NCI-H345 treated with DMSO at 0.1 percent for 48 hours (cell line): ENCODE data around the gene TMEM131.

Experiments
- DNase-seq: peaks from one replicate; lab custom pipeline; 2025; ENCODE audit not compliant: unreplicated experiment; lab: John Stamatoyannopoulos, UW

Gene TMEM131

DNA sequence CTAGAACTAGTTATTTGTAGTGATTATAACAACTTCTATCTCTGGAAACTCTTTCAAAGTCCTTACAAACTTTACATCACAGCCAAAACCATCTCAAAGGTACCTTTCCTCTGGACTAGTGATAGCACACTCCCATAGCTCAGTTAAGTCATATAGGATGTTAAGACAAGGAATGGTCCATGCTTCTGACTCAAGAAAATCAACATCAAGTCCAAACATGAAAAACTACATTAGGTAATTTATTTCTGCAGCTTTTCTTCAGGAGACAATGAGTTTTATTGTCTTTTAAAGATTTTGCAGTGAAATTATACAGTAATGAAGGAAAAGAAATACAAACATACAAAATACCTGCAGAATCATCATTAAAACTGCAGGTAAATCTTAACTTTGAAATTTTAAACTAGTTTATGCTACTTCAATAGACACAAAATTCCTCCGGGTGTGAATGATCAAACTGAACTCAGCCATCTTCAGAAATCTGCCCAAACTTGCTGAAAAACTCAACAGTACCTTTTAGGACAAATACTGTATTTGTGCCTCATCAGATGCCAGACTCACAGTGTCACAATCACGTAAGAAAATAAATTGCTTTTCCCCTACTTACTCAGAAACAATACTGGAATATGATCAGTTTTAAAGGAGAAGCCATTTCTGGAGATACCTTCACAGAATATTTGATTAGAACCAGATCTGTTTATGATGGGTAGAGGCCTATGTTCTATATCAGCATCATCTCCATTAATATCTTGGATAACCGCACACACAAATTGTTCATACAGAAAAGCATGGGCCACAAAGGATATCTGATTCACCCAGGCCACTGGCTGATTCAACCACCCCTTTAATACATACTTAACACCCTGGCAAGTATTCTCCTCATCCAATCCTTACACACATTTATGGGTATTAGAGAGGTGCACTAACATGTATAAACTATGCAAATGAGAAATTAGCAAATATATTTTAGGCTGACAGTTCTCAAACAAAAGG is 2.6 kb downstream of the TMEM131 start:
- DNase-seq: no peak

DNA sequence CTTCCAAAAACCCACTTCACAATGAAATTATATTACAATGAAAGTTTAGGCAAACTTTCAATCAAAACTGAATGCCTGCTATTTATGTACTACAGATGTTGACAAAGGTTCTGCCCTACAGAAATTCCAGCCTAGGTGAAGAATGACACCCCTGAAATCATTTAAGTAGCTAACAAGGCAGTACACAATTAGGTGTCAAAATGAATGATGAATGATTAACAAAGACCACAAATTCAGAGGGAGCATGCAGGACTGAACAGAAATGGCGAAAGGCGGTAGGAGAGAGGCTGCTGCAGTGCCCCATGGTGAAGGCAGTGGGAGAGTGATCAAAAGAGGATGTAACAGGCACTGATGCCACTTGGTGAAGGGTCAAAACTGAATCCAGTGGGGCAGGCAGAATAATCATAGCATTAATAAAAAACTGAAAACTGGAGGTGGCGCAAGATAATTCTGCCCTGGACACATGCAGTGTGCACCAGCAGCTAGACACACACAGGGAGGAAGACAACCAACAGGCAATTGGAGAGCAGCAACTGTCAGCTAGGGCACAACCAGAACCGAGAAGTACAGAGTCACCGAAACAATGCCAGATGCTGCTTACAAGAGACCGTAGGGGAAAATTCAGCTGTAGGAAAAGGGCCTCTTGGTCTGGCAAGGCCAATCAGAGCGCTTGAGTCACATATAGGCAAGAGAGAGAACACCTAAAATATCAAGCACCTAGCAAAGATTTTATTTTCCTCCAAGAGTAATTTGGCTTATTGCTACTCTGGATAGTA is 4.5 kb downstream of the TMEM131 start:
- no peak for DNase-seq

DNA sequence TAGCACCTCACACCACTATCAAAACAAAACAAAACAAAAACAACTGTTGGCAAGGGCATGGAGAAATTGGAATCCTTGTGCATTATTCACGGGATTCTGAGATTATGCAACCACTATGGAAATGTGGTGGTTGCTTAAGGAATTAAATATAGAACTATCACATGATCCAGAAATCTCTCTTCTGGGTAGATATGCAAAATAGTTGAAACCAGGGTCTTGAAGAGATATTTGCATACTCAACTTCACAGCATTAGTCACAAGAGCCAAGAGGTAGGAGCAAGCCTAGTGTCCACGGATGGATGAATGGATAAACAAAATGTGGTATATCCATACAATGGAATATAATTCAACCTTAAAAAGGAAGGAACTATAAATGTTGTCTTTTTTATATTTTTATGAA is 7.0 kb downstream of the TMEM131 start:
- no peak for DNase-seq

GRCh38 chr2:97985998-97986397 is 9.8 kb downstream of the TMEM131 start:
- DNase-seq: no peak

GRCh38 chr2:97983698-97984097 is 12.1 kb downstream of the TMEM131 start:
- DNase-seq: no peak

GRCh38 chr2:97983134-97983533 is 12.6 kb downstream of the TMEM131 start:
- no peak for DNase-seq

- DNase-seq: no peak
Observed at GRCh38 chr2:97982621-97983020, 13.1 kb downstream of the TMEM131 start.

- no peak for DNase-seq
Observed at GRCh38 chr2:97981961-97982360, 13.8 kb downstream of the TMEM131 start.

DNA sequence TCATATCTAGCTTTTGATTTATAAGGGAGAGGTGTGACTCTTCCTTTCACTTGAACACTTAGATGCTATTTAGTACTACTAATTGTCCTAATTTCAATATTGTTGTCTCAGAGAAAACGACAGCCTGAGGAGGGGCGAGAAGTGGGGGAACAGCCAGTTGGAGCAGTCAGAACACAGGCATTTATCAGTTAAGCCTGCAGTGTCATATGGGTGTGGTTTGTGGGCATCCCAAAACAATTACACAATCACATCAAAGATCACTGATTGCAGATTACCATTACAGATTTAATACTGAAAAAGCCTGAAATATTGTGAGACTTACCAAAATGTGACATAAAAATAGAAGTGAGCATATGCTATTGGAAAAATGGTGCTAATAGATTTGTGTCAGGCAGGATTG is 15.8 kb downstream of the TMEM131 start:
- no peak for DNase-seq

GRCh38 chr2:97974471-97974870 is 21.3 kb downstream of the TMEM131 start:
- DNase-seq: no peak

DNA sequence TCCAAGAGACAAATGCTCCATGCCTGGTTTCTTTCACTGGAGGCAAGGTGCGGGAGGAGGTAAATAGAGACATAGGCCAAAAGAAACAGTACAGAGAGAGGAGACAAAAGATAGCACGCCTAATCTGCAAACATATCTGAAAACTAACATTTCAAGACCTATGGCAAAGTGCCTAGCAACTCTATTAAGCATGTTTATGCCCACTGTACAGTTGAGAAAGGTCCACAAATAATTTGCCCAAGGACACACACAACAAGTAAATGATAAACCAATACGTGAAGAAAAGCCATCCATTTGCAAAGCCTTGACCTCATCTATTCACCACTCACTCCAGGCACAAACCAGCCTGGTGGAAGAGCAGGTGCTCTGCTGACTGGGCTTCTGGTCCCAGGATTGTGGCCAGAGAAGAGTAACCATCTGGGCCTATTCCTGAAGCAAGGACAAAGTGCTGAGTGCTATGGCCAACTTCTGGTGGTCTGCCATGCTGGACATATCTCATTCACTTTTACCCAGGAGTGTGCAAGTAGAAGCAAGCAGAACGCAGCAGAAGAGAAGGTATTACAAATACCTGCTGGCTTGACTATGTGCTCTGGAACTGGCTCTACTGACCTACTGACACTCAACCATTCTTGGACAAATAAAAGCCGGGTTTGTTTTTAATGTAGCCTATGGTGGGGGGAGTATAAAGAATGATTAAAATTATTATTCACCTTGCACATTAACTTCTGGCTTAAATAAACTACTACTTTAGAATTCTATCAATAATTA is 25.3 kb downstream of the TMEM131 start:
- DNase-seq: no peak

DNA sequence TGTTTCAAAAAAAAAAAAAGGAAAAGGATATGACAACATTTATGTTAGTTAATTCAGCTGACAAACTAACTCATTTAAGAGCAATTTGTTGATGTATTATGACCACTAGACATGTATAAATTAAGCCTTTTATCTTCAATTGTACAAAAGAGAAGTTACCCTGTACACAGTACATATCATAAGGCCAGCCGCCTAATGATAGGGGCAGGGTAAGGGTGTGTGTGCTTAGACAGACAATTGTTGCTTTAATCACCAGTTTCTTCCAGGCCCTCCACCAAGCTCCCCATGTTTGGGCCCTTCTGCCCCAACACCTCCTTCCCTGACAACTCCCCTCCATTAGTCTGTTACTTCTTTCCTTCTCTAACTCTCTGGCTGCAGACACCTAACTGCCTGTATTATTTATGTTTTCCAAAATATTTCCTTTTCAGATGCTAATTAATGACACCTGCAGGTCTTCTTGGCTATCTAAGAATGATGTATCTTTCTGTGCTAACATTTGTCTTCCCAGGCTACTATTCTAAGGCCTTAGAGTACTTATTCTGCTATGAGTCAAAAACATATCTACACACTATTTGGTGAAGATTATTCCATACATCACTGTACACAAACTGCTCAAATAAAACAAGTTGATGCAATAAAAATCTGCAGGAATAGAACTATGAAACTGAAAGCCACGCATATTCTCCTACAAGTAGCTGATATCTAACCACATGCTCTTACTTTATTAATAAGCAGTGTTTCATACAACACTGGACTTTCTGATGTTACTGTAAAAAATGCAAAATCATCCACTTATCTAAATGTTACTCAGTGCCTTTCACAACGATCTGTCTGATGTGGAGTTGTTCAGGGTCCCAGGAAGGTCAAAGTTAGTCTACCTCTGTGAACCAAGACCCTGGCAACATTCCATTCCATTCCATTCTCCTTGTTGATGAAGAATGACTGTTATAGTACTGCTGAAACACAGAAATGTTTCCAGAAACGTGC is 26.4 kb downstream of the TMEM131 start:
- DNase-seq: no peak

- no peak for DNase-seq
Observed at GRCh38 chr2:97967931-97968627, 27.7 kb downstream of the TMEM131 start.

GRCh38 chr2:97967216-97967592 is 28.5 kb downstream of the TMEM131 start:
- no peak for DNase-seq

DNA sequence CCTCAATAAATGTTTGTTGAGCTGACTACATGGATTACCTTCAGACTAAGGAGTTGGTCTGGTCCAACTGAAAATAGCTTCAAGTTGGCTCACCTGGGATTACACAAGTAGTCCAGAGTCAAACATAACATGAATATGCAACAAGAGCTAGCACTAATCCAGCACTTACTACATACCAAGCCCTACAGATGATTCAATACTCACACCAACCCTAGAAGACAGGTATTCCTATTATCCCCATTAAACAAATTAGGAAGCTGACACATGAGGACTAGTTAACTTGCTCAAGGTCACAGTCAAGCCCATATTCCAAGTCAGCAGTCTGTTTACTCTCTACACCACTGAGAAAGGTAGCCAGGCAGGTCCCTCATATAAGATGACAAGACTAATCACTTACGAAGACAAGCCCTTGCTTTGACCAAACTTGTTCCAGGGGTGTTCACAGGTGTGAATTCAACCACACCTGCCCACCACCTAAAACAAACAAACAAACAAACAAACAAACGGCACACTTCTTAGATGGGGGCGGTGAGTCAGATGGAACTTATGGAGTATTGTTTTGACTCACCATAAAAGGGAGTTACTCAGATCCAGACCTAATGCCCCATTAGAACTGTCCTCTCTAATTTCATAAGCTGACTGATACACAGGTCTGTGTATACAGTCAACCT is 29.1 kb downstream of the TMEM131 start:
- no peak for DNase-seq

GRCh38 chr2:97965116-97965515 is 30.6 kb downstream of the TMEM131 start:
- DNase-seq: no peak

DNA sequence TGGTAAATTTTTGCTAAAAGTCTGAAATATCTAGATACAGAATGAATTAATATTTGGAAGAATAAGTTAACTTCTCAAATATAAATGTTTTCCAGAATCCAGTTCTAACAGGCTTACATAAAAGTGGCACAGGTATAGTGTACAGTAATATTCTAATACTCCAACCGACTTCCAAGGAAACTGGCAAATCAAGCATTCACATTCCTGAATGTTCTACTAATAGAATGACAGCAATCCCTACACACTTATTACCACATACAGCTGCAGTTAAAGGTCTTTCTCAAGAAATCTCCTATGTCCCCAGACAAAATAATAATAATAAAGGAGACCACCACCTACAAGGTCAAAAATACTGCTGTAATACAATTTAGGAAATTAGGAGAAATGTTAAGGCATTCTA is 31.9 kb downstream of the TMEM131 start:
- no peak for DNase-seq

- DNase-seq: no peak
Observed at GRCh38 chr2:97963079-97963406, 32.7 kb downstream of the TMEM131 start.

GRCh38 chr2:97961534-97961933 is 34.2 kb downstream of the TMEM131 start:
- DNase-seq: no peak
